WTC11 (cell line): Measurements from ENCODE around the gene RPL18. TPM values are rescaled to one million over a fixed set of nuclear protein-coding genes. Genes with fewer than 3 reads are reported as not detected.

Experiments
- ATAC-seq: fragments of 200-7000 bp; cut with Tn5 transposase; 2 replicates; pipeline ENCODE4 v1.10.0; 2021; ENCODE audit warnings: mild to moderate bottlenecking, moderate library complexity
- CTCF ChIA-PET: fragments of 300-600 bp; sonication (Branson Sonifier 250); formaldehyde crosslinking; loops from one replicate; lab custom pipeline; 2021; ENCODE audit warnings: antibody characterized with exemption; lab: Charles Lee
- POLR2A ChIA-PET: fragments of 350-600 bp; sonication (Branson Sonifier 250); formaldehyde crosslinking; loops from one replicate; lab custom pipeline; 2021; ENCODE audit warnings: antibody characterized with exemption; lab: Charles Lee
- DNase-seq: peaks from one replicate; pipeline ENCODE4 v3.0.0; 2021; ENCODE audit warnings: low spot score
- H3K27ac Mint-ChIP-seq: 2 replicates; pipeline ENCODE4 v1.8.0; 2021; ENCODE audit warnings: mixed read lengths
- H3K27me3 Mint-ChIP-seq: 2 replicates; pipeline ENCODE4 v1.8.0; 2021; ENCODE audit warnings: low read depth, mild to moderate bottlenecking, moderate library complexity, mixed read lengths
- H3K36me3 Mint-ChIP-seq: 2 replicates; pipeline ENCODE4 v1.8.0; 2021; ENCODE audit warnings: mixed read lengths
- H3K4me1 Mint-ChIP-seq: 2 replicates; pipeline ENCODE4 v1.8.0; 2022; ENCODE audit warnings: mixed read lengths
- H3K4me3 Mint-ChIP-seq: 2 replicates; pipeline ENCODE4 v1.8.0; 2021; ENCODE audit warnings: mild to moderate bottlenecking, moderate library complexity, mixed read lengths
- H3K9me3 Mint-ChIP-seq: 2 replicates; pipeline ENCODE4 v1.8.0; 2021; ENCODE audit warnings: mixed read lengths
- ATF1 ChIP-seq: sonication (generic); formaldehyde crosslinking; IDR thresholded peaks from 2 replicates; pipeline ENCODE4 v1.8.1; 2023; ENCODE audit warnings: mild to moderate bottlenecking, moderate library complexity, missing genetic modification reagents
- CREM ChIP-seq: sonication (generic); formaldehyde crosslinking; IDR thresholded peaks from 2 replicates; pipeline ENCODE4 v1.8.1; 2022; ENCODE audit warnings: mild to moderate bottlenecking, missing genetic modification reagents, moderate library complexity
- ESRRA ChIP-seq: sonication (generic); formaldehyde crosslinking; IDR thresholded peaks from 2 replicates; pipeline ENCODE4 v1.8.1; 2022; ENCODE audit warnings: mild to moderate bottlenecking, missing genetic modification reagents, borderline replicate concordance
- FOXJ3 ChIP-seq: sonication (generic); formaldehyde crosslinking; IDR thresholded peaks from 2 replicates; pipeline ENCODE4 v1.9.0; 2021; ENCODE audit warnings: missing genetic modification reagents, mild to moderate bottlenecking, borderline replicate concordance
- GABPB1 ChIP-seq: sonication (generic); formaldehyde crosslinking; IDR thresholded peaks from 2 replicates; pipeline ENCODE4 v1.8.1; 2023; ENCODE audit warnings: mild to moderate bottlenecking, missing genetic modification reagents
- IRF2 ChIP-seq: sonication (generic); formaldehyde crosslinking; IDR thresholded peaks from 2 replicates; pipeline ENCODE4 v1.8.0; 2022; ENCODE audit warnings: low read depth, missing genetic modification reagents, borderline replicate concordance
- KAT7 ChIP-seq: sonication (generic); formaldehyde crosslinking; IDR thresholded peaks from 2 replicates; pipeline ENCODE4 v1.8.1; 2023; ENCODE audit warnings: missing genetic modification reagents, mild to moderate bottlenecking, borderline replicate concordance
- MXD4 ChIP-seq: fragments of 250-450 bp; sonication (Bioruptor Pico); IDR thresholded peaks from 2 replicates; pipeline ENCODE4 v1.8.0; 2021; ENCODE audit warnings: mild to moderate bottlenecking, moderate library complexity, borderline replicate concordance
- MYBL2 ChIP-seq: sonication (generic); formaldehyde crosslinking; IDR thresholded peaks from 2 replicates; pipeline ENCODE4 v1.8.1; 2023; ENCODE audit warnings: mild to moderate bottlenecking, moderate library complexity, missing genetic modification reagents
- NFE2L1 ChIP-seq: sonication (generic); formaldehyde crosslinking; IDR thresholded peaks from 2 replicates; pipeline ENCODE4 v1.8.1; 2023; ENCODE audit warnings: missing genetic modification reagents
- NFYB ChIP-seq: sonication (generic); formaldehyde crosslinking; conservative IDR thresholded peaks from 2 replicates; pipeline ENCODE4 v1.8.0; 2022; ENCODE audit warnings: low read depth, missing genetic modification reagents
- NR1H2 ChIP-seq: sonication (generic); formaldehyde crosslinking; IDR thresholded peaks from 2 replicates; pipeline ENCODE4 v1.9.0; 2021; ENCODE audit warnings: mild to moderate bottlenecking, moderate library complexity, missing genetic modification reagents
- NR2C2 ChIP-seq: sonication (generic); formaldehyde crosslinking; IDR thresholded peaks from 2 replicates; pipeline ENCODE4 v1.8.0; 2022; ENCODE audit warnings: mild to moderate bottlenecking, missing genetic modification reagents
- RORB ChIP-seq: fragments of 250-450 bp; sonication (Bioruptor Pico); IDR thresholded peaks from 2 replicates; pipeline ENCODE4 v1.9.0; 2021; ENCODE audit warnings: mild to moderate bottlenecking
- SOX15 ChIP-seq: fragments of 250-450 bp; sonication (Bioruptor Pico); IDR thresholded peaks from 2 replicates; pipeline ENCODE4 v1.9.0; 2021; ENCODE audit warnings: mild to moderate bottlenecking
- total RNA-seq: library from RNA; stranded (reverse); gene quantifications from 3 replicates; pipeline ENCODE4 v1.2.3, GENCODE V29; 2021
- TF ChIP-seq, protein P1 (sequence below): sonication (generic); formaldehyde crosslinking; IDR thresholded peaks from 2 replicates; pipeline ENCODE4 v1.8.0; 2022; ENCODE audit warnings: missing genetic modification reagents
- TF ChIP-seq, protein P2 (sequence below): sonication (generic); formaldehyde crosslinking; IDR thresholded peaks from 2 replicates; pipeline ENCODE4 v1.8.1; 2023; ENCODE audit warnings: mild to moderate bottlenecking, moderate library complexity, missing genetic modification reagents
- TF ChIP-seq, protein P3 (sequence below): sonication (generic); formaldehyde crosslinking; IDR thresholded peaks from 2 replicates; pipeline ENCODE4 v1.8.1; 2022; ENCODE audit warnings: mild to moderate bottlenecking, missing genetic modification reagents, moderate library complexity, borderline replicate concordance
- TF ChIP-seq, protein P4 (sequence below): fragments of 250-450 bp; sonication (Bioruptor Pico); IDR thresholded peaks from 2 replicates; pipeline ENCODE4 v2.1.2; 2022; ENCODE audit warnings: mild to moderate bottlenecking, moderate library complexity
- TF ChIP-seq, protein P5 (sequence below): fragments of 250-450 bp; sonication (Bioruptor Pico); IDR thresholded peaks from 2 replicates; pipeline ENCODE4 v1.8.0; 2021; ENCODE audit warnings: mild to moderate bottlenecking
- TF ChIP-seq, protein P6 (sequence below): sonication (generic); formaldehyde crosslinking; IDR thresholded peaks from 2 replicates; pipeline ENCODE4 v1.8.0; 2022; ENCODE audit warnings: mild to moderate bottlenecking, missing genetic modification reagents

RPL18 gene
- total RNA-seq, 1 experiment from 2014 or later = 1,712 TPM

DNA sequence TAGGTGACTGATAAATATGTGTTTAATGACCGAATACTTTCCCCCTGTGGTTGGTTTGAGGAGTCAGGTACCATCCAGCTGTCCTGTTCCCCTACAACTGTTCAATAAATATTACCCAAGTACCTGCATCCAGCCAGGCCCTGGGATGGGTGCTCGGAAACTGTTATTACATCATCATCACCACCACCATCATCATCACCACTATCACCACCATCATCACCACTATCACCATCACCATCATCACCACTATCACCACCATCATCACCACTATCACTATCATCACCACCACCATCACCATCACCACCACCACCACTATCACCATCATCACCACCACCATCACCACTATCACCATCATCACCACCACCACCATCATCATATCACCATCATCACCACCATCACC lies 49.8 kb upstream of the RPL18 start (continued):
- no peak for TF ChIP-seq MXD4 (CRISPR knock-in tag)
- no peak for TF ChIP-seq CREM (CRISPR knock-in tag)
- TF ChIP-seq SOX15 (CRISPR knock-in tag) = no peak
- no peak for TF ChIP-seq ESRRA (CRISPR knock-in tag)
- no peak for TF ChIP-seq MYBL2 (CRISPR knock-in tag)
- TF ChIP-seq IRF2 (CRISPR knock-in tag) = no peak
- TF ChIP-seq, protein P1, sequence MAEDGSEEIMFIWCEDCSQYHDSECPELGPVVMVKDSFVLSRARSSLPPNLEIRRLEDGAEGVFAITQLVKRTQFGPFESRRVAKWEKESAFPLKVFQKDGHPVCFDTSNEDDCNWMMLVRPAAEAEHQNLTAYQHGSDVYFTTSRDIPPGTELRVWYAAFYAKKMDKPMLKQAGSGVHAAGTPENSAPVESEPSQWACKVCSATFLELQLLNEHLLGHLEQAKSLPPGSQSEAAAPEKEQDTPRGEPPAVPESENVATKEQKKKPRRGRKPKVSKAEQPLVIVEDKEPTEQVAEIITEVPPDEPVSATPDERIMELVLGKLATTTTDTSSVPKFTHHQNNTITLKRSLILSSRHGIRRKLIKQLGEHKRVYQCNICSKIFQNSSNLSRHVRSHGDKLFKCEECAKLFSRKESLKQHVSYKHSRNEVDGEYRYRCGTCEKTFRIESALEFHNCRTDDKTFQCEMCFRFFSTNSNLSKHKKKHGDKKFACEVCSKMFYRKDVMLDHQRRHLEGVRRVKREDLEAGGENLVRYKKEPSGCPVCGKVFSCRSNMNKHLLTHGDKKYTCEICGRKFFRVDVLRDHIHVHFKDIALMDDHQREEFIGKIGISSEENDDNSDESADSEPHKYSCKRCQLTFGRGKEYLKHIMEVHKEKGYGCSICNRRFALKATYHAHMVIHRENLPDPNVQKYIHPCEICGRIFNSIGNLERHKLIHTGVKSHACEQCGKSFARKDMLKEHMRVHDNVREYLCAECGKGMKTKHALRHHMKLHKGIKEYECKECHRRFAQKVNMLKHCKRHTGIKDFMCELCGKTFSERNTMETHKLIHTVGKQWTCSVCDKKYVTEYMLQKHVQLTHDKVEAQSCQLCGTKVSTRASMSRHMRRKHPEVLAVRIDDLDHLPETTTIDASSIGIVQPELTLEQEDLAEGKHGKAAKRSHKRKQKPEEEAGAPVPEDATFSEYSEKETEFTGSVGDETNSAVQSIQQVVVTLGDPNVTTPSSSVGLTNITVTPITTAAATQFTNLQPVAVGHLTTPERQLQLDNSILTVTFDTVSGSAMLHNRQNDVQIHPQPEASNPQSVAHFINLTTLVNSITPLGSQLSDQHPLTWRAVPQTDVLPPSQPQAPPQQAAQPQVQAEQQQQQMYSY (CRISPR knock-in tag) = no peak
- TF ChIP-seq ATF1 (CRISPR knock-in tag) = no peak

DNA sequence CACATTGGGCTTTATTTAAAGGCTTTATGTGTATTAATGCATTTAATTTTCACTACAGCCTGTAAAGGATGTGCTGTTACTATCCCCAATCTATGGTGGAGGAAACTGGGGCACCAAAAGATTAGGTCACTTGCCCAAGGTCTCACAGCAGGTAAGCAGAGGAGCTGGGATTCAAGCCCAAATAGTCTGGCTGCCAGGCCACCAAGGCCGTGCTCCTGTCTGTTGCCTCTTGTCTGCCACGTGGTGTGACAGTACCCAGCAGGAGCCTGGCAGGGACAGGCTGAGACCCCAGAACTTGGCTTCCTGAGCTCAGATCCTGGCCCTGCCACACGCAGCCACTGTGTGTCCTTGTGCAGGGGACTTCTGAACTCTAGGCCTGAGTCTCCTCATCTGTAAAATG lies 49.4 kb upstream of the RPL18 start:
- no peak for TF ChIP-seq NR2C2 (CRISPR knock-in tag)
- TF ChIP-seq FOXJ3 (CRISPR knock-in tag) = no peak
- H3K27ac Mint-ChIP-seq = no peak overlapping the region
- peaks cover 2% of the 10 kb centered on the region; the same call in 1 of the 2 replicates for H3K27me3 Mint-ChIP-seq
- H3K36me3 Mint-ChIP-seq = no peaks in the 10 kb centered on the region
- no peak overlapping the region for H3K4me3 Mint-ChIP-seq
- ATAC-seq (no peak), DNase-seq (no peak)
- CTCF ChIA-PET = no interaction called here
- POLR2A ChIA-PET = no interaction called here
- H3K4me1 Mint-ChIP-seq = peaks cover 1% of the 10 kb centered on the region
- H3K9me3 Mint-ChIP-seq = peaks cover 10% of the 10 kb centered on the region

DNA sequence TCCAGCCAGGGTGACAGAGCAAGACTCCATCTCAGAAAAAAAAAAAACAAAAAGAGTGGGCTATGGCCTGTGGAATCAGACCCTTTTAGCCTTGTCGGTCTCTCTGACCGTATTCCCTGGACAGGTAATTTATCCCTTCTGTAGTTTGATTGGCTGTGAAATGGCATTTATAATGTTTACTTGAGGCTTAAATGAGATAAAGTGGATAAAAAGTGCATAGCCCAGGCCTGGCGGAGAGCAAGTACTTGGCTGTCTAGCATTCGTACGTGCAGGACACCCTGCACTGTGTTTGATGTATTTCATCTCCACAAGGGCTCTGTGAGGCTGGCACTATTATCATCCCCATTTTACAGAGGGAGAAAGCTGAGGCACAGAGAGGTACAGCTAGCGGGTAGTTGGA lies 46.8 kb upstream of the RPL18 start:
- no peak for DNase-seq
- TF ChIP-seq NFE2L1 (no peak), NR2C2 (CRISPR knock-in tag) (no peak), RORB (no peak), NFYB (CRISPR knock-in tag) (no peak)
- Mint-ChIP-seq H3K4me1 (no peaks in the 10 kb centered on the region), H3K27me3 (peaks cover 9% of the 10 kb centered on the region), H3K27ac (no peak overlapping the region), H3K9me3 (peaks cover 15% of the 10 kb centered on the region), H3K4me3 (no peak overlapping the region), H3K36me3 (peaks cover 4% of the 10 kb centered on the region)
- ChIA-PET POLR2A (interaction anchor here (0.7 kb wide), 1 partner anchor 18 kb away, joined by 3 read pairs; no protein-coding TSS in a partner anchor), CTCF (interaction anchor here (1.8 kb wide), 1 partner anchor 10 kb away, joined by 4 read pairs; no protein-coding TSS in a partner anchor)
- ATAC-seq = no peak

DNA sequence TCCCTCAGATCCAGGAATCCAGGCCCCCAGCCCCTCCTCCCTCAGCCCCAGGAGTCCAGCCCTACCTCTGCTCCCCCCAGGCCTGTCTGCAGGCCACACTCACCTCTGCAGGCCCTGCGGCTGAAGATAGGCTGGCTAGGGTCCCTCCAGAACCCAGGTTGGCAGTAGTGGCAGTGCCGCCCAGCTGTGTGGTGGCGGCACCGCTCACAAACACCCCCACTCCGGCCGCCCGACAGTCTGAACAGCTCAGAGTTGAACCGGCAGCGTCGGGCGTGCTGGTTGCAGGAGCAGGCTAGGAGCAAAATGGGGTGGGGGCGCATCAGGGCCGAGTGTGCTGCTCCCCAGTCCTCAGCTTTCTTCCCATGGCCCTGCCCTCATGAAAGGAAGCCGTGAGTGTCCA lies 45.5 kb upstream of the RPL18 start:
- no peaks in the 10 kb centered on the region for H3K4me1 Mint-ChIP-seq
- peaks cover 14% of the 10 kb centered on the region for H3K27me3 Mint-ChIP-seq
- no peak overlapping the region for H3K4me3 Mint-ChIP-seq
- CTCF ChIA-PET = interaction anchor here (0.6 to 1.8 kb wide), 2 partner anchors 11 to 461 kb away, joined by 3 to 4 read pairs; no protein-coding TSS in a partner anchor
- POLR2A ChIA-PET = no interaction called here
- peaks cover 6% of the 10 kb centered on the region for H3K36me3 Mint-ChIP-seq
- no peak for ATAC-seq
- no peak for DNase-seq
- no peak overlapping the region for H3K27ac Mint-ChIP-seq
- H3K9me3 Mint-ChIP-seq = peaks cover 11% of the 10 kb centered on the region
- TF ChIP-seq, protein P2, sequence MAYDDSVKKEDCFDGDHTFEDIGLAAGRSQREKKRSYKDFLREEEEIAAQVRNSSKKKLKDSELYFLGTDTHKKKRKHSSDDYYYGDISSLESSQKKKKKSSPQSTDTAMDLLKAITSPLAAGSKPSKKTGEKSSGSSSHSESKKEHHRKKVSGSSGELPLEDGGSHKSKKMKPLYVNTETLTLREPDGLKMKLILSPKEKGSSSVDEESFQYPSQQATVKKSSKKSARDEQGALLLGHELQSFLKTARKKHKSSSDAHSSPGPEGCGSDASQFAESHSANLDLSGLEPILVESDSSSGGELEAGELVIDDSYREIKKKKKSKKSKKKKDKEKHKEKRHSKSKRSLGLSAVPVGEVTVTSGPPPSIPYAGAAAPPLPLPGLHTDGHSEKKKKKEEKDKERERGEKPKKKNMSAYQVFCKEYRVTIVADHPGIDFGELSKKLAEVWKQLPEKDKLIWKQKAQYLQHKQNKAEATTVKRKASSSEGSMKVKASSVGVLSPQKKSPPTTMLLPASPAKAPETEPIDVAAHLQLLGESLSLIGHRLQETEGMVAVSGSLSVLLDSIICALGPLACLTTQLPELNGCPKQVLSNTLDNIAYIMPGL = no peak
- no peak for TF ChIP-seq KAT7 (CRISPR knock-in tag)
- no peak for TF ChIP-seq MXD4 (CRISPR knock-in tag)
- no peak for TF ChIP-seq CREM (CRISPR knock-in tag)
- TF ChIP-seq GABPB1 (CRISPR knock-in tag) = no peak
- TF ChIP-seq, protein P3, sequence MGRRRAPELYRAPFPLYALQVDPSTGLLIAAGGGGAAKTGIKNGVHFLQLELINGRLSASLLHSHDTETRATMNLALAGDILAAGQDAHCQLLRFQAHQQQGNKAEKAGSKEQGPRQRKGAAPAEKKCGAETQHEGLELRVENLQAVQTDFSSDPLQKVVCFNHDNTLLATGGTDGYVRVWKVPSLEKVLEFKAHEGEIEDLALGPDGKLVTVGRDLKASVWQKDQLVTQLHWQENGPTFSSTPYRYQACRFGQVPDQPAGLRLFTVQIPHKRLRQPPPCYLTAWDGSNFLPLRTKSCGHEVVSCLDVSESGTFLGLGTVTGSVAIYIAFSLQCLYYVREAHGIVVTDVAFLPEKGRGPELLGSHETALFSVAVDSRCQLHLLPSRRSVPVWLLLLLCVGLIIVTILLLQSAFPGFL = no peak
- TF ChIP-seq, protein P4, sequence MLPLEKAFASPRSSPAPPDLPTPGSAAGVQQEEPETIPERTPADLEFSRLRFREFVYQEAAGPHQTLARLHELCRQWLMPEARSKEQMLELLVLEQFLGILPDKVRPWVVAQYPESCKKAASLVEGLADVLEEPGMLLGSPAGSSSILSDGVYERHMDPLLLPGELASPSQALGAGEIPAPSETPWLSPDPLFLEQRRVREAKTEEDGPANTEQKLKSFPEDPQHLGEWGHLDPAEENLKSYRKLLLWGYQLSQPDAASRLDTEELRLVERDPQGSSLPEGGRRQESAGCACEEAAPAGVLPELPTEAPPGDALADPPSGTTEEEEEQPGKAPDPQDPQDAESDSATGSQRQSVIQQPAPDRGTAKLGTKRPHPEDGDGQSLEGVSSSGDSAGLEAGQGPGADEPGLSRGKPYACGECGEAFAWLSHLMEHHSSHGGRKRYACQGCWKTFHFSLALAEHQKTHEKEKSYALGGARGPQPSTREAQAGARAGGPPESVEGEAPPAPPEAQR (CRISPR knock-in tag) = no peak
- TF ChIP-seq, protein P5, sequence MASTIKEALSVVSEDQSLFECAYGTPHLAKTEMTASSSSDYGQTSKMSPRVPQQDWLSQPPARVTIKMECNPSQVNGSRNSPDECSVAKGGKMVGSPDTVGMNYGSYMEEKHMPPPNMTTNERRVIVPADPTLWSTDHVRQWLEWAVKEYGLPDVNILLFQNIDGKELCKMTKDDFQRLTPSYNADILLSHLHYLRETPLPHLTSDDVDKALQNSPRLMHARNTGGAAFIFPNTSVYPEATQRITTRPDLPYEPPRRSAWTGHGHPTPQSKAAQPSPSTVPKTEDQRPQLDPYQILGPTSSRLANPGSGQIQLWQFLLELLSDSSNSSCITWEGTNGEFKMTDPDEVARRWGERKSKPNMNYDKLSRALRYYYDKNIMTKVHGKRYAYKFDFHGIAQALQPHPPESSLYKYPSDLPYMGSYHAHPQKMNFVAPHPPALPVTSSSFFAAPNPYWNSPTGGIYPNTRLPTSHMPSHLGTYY (CRISPR knock-in tag) = no peak
- no peak for TF ChIP-seq NR1H2 (CRISPR knock-in tag)
- no peak for TF ChIP-seq FOXJ3 (CRISPR knock-in tag)
- TF ChIP-seq, protein P6, sequence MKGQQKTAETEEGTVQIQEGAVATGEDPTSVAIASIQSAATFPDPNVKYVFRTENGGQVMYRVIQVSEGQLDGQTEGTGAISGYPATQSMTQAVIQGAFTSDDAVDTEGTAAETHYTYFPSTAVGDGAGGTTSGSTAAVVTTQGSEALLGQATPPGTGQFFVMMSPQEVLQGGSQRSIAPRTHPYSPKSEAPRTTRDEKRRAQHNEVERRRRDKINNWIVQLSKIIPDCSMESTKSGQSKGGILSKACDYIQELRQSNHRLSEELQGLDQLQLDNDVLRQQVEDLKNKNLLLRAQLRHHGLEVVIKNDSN (CRISPR knock-in tag) = no peak
- TF ChIP-seq NFE2L1 = no peak
